HG03039 (cell line): ENCODE results near the gene VPREB1.
"Not testable (repeated sequence)": the region's sequence is repeated elsewhere in the genome, so short reads cannot be mapped to it uniquely, and the experiment has no call there.

Source experiments
- ATAC-seq: cut with Tn5 transposase; IDR thresholded peaks from one replicate; pipeline ENCODE4 v1.9.1; 2021; ENCODE audit warnings: mild to moderate bottlenecking, moderate library complexity; ENCODE audit not compliant: unreplicated experiment

The VPREB1 gene

GRCh38 chr22:22292656-22293055 is 48.1 kb downstream of the VPREB1 start:
- not testable (repeated sequence) for ATAC-seq

GRCh38 chr22:22293436-22293835 is 48.9 kb downstream of the VPREB1 start:
- not testable (repeated sequence) for ATAC-seq

DNA sequence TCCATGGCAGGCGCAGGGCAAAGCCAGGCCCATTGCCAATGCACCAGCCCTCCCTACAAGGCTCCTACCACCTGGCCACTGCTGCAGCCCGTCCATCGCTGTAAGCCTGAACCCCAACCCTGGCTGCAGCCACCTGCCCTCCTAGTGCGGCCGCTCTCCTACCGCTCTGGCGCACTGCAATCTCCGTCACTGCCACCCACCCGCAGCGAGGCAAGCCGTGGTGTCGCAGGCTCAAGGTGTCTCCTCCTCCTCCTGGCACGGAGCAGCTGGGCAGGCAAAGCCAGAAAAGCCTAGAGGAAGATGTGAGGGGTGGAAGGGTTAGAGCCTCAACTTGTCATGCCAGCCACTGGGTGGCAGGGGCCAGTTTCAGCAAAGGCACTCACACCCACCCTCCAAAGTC is 50.1 kb downstream of the VPREB1 start:
- not testable (repeated sequence) for ATAC-seq
